ENCODE data around the gene ZBTB21.
"Not testable (repeated sequence)": the region's sequence is repeated elsewhere in the genome, so short reads cannot be mapped to it uniquely, and the experiment has no call there.

The ZBTB21 gene

DNA sequence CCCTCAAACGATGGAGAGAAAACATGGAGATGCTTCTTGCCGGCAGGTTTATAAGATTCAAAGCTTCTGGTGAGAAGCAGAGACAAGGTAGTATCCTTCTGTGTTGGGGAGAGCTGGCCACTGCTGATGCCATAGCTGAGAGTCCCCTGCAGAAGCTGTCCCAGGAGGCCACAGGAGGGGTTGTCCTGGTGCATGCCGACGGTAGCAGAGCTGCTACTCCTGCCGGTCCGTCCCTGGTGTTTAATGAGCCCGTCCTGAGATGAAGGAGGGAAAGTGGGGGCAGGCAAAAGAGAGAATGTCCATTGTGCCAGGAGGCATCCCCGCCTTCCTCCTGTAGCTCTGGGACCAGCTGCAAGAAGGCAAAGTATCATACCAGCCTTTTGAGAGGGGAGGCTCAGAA is 46.0 kb downstream of the ZBTB21 start:
- no peak overlapping the region for H3K27ac ChIP-seq
- TF ChIP-seq, protein P1, sequence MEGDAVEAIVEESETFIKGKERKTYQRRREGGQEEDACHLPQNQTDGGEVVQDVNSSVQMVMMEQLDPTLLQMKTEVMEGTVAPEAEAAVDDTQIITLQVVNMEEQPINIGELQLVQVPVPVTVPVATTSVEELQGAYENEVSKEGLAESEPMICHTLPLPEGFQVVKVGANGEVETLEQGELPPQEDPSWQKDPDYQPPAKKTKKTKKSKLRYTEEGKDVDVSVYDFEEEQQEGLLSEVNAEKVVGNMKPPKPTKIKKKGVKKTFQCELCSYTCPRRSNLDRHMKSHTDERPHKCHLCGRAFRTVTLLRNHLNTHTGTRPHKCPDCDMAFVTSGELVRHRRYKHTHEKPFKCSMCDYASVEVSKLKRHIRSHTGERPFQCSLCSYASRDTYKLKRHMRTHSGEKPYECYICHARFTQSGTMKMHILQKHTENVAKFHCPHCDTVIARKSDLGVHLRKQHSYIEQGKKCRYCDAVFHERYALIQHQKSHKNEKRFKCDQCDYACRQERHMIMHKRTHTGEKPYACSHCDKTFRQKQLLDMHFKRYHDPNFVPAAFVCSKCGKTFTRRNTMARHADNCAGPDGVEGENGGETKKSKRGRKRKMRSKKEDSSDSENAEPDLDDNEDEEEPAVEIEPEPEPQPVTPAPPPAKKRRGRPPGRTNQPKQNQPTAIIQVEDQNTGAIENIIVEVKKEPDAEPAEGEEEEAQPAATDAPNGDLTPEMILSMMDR (conservative IDR thresholded peaks at IDR 0.05), result no peak

DNA sequence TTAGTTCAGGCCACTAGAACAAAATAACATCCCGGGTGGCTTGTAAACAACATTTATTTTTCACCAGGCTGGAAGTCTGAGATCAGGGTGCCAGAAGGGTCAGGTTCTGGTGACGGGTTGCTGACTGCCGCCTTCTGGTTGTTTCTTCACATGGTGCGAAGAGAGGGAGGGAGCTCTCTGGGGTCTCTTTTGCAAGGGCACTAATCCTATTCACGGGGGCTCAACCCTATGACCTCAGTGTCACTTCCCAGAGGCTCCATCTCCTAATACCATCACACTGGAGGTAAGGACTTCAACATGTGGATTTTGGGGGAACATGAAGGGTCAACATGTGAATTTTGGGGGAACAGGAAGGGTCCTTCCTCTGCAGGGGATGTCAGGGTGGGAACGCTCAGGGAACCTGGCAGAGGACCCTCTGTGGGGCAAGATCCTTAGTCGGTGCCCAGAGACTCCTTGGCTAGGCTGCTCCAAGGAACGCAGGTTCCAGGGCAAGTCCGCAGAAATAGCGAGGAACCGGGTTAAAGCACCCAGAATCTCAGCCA is 47.7 kb downstream of the ZBTB21 start:
- H3K27ac ChIP-seq, result no peak overlapping the region
- TF ChIP-seq, protein P1 (conservative IDR thresholded peaks at IDR 0.05), result no peak

DNA sequence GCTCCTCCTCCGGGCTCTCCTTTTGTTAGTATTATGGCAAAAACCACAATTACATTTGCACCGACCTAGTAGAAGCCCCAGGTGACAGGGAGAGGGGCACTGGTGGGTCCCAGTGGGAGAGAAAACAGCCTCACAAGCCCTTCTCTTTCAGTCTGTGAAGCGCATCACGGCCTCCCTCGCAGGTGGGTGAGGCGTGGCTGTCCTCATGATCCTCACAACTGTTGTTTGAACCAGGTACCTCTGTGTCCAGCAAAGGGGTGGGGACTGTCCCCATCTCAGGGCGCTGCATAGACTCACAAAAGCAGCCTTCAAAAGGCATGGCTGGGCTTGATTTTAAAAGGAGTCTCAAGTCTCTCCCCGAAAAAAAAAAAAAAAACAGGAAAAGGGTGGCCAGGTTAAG is 48.4 kb downstream of the ZBTB21 start:
- no peak overlapping the region for H3K27ac ChIP-seq
- TF ChIP-seq, protein P1 (conservative IDR thresholded peaks at IDR 0.05), result no peak

DNA sequence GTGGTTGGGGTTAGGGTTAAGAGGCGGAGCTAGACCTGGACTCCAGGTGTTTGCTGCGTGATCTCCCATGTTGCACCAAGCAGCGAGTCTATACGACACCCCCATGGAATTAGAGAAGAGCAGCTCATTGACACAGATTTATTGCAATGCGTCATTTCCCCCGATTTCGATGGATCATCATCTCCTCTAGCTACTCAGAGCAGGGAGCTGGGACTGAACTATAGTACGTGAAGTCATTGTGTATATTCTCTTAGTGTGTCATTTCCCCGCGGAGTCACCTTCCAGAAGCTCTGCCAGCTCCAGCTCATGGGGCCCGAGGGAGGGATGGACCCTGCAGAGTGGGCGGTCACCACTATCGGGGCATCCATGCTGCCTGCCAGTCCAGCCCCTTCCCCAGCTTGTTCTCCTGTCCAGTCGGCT is 48.9 kb downstream of the ZBTB21 start:
- TF ChIP-seq, protein P1 (conservative IDR thresholded peaks at IDR 0.05), result no peak

DNA sequence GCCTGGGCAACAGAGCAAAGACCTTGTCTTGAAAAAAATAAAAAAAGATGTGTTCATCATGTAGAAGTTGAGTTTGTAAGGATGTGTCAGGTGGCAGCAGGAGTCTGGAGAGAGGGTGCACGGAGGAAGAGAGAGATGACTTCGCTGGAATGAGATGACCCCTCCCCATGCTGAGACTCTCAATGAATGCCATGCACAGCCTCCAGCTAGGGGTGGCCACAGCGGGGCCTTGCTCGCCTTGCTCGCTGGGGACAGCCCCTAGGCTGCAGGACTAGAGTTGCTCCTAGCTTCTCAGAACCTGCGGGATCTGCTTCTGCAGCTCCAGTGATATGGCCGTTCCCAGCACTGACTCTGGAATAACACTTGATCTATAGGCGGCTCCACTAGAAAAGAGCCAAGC is 49.8 kb downstream of the ZBTB21 start:
- H3K27ac ChIP-seq, result no peak overlapping the region
- TF ChIP-seq, protein P1 (conservative IDR thresholded peaks at IDR 0.05), result no peak

More for the DNA sequence above, 48.9 kb downstream of the ZBTB21 start:
- H3K27ac ChIP-seq, result no peak overlapping the region

DNA sequence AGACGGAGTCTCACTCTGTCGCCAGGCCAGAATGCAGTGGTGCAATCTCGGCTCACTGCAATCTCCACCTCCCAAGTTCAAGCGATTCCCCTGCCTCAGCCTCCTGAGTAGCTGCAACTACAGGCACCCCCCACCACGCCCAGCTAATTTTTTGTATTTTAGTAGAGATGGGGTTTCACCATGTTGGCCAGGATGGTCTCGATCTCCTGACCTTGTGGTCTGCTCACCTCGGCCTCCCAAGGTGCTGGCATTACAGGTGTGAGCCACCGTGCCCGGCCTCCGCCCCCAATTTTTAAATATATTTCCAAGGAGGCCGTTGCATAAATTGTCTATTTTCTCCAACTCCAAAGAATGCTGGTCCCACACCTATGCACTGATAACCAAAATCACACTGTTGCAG is 50.5 kb downstream of the ZBTB21 start:
- H3K27ac ChIP-seq, result not testable (repeated sequence)

DNA sequence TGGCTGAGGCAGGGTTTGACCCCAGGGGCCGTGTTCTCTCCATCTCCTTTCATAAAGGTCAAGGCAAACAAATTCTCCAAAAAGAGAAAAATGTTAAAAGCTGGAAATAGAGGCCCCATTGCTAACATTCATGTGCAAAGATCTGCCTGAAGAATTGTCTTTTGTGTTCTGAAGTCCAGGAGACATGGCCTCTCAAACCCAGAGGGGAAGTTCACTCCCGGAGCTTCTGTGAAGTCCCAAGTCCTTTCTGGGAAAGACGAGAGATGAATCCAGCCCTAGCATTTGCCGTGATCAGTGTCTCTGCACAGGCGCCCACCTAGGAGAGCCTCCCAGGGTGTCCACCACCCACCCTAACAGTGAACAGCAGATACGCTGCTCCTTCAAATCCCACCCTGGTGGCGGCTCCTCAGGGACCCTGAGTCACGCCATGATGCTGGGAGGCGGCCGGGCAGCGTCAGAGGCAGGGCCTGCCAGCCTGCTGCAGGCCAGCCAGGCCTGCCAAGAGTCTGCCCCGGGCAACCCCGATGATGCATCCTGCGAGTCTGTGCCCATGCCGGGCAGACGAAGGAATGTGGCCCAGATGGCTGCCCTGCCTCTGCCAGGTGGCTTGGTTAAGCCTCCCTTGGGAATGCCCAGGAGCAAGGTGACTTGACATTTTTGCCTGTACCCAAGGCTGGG is 51.1 kb downstream of the ZBTB21 start:
- H3K27ac ChIP-seq, result no peak overlapping the region
- TF ChIP-seq, protein P1 (conservative IDR thresholded peaks at IDR 0.05), result no peak

Measured in VCaP (cell line).